ENCODE measurements around the gene IQCF6.

DNA sequence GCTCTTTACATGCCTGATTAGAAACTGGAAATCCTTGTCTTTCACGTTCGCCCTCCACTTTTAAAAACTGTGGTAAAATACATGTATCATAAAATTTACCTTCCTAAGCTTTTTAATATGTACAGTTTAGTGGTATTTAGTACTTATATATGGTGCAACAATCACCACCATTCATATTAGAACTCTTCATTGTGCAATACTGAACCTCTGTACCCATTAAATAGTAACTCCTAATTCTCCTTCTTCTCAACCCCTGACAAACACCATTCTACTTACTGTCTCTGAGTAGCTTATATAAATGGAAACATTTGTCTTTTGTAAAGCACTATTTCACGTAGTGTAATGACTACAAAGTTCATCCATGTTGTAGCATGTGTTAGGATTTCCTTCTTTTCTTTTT is 44.0 kb downstream of the IQCF6 start:
- TF ChIP-seq, protein P1, sequence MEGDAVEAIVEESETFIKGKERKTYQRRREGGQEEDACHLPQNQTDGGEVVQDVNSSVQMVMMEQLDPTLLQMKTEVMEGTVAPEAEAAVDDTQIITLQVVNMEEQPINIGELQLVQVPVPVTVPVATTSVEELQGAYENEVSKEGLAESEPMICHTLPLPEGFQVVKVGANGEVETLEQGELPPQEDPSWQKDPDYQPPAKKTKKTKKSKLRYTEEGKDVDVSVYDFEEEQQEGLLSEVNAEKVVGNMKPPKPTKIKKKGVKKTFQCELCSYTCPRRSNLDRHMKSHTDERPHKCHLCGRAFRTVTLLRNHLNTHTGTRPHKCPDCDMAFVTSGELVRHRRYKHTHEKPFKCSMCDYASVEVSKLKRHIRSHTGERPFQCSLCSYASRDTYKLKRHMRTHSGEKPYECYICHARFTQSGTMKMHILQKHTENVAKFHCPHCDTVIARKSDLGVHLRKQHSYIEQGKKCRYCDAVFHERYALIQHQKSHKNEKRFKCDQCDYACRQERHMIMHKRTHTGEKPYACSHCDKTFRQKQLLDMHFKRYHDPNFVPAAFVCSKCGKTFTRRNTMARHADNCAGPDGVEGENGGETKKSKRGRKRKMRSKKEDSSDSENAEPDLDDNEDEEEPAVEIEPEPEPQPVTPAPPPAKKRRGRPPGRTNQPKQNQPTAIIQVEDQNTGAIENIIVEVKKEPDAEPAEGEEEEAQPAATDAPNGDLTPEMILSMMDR (conservative IDR thresholded peaks at IDR 0.05; ENCODE audit: low read length): no peak
- no peak for TF ChIP-seq EZH2phosphoT487 (IDR thresholded peaks at IDR 0.05; ENCODE audit: borderline replicate concordance, low read depth, low read length)
